RWPE2 (cell line): Measurements from ENCODE around the gene SMPD3.

Experiments
- ATAC-seq: fragments of 200-7000 bp; cut with Tn5 transposase; 3 replicates; pipeline ENCODE4 v1.9.1; 2021; ENCODE audit warnings: low read depth
- DNase-seq: peaks from one replicate; pipeline ENCODE4 v3.0.0-alpha.2; 2020; ENCODE audit warnings: low spot score
- H3K27ac ChIP-seq: fragments of 450-650 bp; 2 replicates; pipeline ENCODE4 v1.5.1; 2017; ENCODE audit warnings: mild to moderate bottlenecking; ENCODE audit not compliant: poor library complexity, severe bottlenecking
- H3K27me3 ChIP-seq: fragments of 250-450 bp; sonication (Bioruptor Pico); 2 replicates; pipeline ENCODE4 v1.5.1; 2021; ENCODE audit warnings: mild to moderate bottlenecking, moderate library complexity; ENCODE audit not compliant: insufficient read depth, poor library complexity, severe bottlenecking
- H3K36me3 ChIP-seq: fragments of 250-450 bp; sonication (Bioruptor Pico); 2 replicates; pipeline ENCODE4 v1.5.1; 2020; ENCODE audit warnings: low read depth, mild to moderate bottlenecking, moderate library complexity
- H3K4me1 ChIP-seq: fragments of 250-450 bp; sonication (Bioruptor Pico); 2 replicates; pipeline ENCODE4 v1.5.1; 2021; ENCODE audit warnings: mild to moderate bottlenecking, moderate library complexity; ENCODE audit not compliant: insufficient read depth, poor library complexity, severe bottlenecking
- H3K4me3 ChIP-seq: fragments of 250-450 bp; sonication (Bioruptor Pico); 2 replicates; pipeline ENCODE4 v1.5.1; 2021; ENCODE audit warnings: mild to moderate bottlenecking, moderate library complexity; ENCODE audit not compliant: severe bottlenecking
- H3K9me3 ChIP-seq: fragments of 250-450 bp; sonication (Bioruptor Pico); 2 replicates; pipeline ENCODE4 v1.5.1; 2021; ENCODE audit warnings: mild to moderate bottlenecking, moderate library complexity; ENCODE audit not compliant: severe bottlenecking
- TF ChIP-seq, protein P1 (sequence below): fragments of 450-650 bp; IDR thresholded peaks from one replicate; pipeline ENCODE4 v1.5.1; 2017; ENCODE audit warnings: mild to moderate bottlenecking, moderate library complexity; ENCODE audit not compliant: poor library complexity, severe bottlenecking

The SMPD3 gene

DNA sequence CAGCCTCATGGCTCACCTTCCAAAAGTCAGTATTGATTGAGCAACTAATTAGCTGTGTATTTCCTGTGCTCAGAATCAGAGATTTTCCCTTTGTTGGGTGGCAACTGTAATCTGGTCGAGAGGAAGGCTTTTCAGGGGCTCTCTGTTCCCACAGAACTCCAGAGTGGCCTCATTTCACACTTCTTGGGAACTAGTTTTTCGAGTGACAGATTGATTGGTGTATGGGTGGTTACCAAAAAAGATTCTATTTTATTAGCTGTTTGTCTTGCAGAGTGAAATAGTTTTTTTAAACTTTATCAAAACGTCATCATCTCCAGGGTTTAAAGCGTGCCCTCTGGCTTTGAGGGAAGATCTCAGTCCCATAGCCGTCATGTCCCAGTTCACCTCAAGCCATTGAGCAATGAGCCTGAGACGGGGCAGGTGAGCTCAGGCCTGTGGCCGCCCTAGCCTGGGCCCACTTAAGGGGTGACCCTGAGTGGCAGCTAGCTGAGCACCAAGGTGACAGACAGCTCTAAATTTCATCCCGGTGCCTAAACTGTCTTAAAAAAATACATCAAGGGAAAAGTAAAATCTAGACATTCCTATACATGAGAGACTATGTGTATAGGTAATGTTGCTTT is 53.0 kb downstream of the SMPD3 start:
- H3K27ac ChIP-seq = no peak overlapping the region
- H3K9me3 ChIP-seq = no peaks in the 10 kb centered on the region
- H3K36me3 ChIP-seq = no peaks in the 10 kb centered on the region
- H3K4me3 ChIP-seq = no peak overlapping the region
- ATAC-seq = no peak
- TF ChIP-seq, protein P1, sequence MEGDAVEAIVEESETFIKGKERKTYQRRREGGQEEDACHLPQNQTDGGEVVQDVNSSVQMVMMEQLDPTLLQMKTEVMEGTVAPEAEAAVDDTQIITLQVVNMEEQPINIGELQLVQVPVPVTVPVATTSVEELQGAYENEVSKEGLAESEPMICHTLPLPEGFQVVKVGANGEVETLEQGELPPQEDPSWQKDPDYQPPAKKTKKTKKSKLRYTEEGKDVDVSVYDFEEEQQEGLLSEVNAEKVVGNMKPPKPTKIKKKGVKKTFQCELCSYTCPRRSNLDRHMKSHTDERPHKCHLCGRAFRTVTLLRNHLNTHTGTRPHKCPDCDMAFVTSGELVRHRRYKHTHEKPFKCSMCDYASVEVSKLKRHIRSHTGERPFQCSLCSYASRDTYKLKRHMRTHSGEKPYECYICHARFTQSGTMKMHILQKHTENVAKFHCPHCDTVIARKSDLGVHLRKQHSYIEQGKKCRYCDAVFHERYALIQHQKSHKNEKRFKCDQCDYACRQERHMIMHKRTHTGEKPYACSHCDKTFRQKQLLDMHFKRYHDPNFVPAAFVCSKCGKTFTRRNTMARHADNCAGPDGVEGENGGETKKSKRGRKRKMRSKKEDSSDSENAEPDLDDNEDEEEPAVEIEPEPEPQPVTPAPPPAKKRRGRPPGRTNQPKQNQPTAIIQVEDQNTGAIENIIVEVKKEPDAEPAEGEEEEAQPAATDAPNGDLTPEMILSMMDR = no peak
- H3K27me3 ChIP-seq = no peaks in the 10 kb centered on the region
- H3K4me1 ChIP-seq = no peaks in the 10 kb centered on the region
- no peak for DNase-seq

GRCh38 chr16:68393333-68393732 is 55.0 kb downstream of the SMPD3 start:
- no peak for ATAC-seq
- TF ChIP-seq, protein P1 = no peak
- H3K4me1 ChIP-seq = no peaks in the 10 kb centered on the region
- H3K9me3 ChIP-seq = no peaks in the 10 kb centered on the region
- DNase-seq = no peak
- no peak overlapping the region for H3K27ac ChIP-seq
- no peaks in the 10 kb centered on the region for H3K36me3 ChIP-seq
- no peaks in the 10 kb centered on the region for H3K27me3 ChIP-seq
- H3K4me3 ChIP-seq = no peak overlapping the region

DNA sequence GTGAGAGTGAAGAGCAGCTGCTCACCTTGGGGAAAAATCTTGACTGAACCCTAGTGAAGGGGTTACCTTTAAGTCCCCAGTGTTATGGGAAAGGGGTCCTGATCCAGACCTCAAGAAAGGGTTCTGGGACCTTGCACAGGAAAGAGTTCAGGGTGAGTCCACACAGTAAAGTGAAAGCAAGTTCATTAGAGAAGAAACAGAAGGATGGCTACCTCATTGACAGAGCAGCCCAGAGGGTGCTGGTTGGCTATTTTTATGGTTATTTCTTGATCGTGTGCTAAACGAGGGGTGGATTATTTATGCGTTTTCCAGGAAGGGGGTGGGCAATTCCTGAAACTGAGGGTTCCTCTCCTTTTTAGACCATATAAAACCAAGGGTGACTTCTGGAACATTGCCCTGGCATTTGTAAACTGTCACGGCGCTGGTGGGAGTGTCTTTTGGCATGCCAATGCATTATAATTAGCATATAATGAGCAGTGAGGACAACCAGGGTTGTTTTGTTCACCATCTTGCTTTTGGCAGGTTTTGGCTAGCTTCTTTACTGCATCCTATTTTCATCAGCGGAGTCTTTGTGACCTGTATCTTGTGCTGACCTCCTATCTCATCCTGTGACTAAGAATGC is 58.4 kb downstream of the SMPD3 start:
- no peaks in the 10 kb centered on the region for H3K36me3 ChIP-seq
- H3K27me3 ChIP-seq = no peaks in the 10 kb centered on the region
- H3K4me3 ChIP-seq = no peak overlapping the region
- TF ChIP-seq, protein P1 = no peak
- ATAC-seq (no peak), DNase-seq (no peak)
- no peak overlapping the region for H3K27ac ChIP-seq
- H3K9me3 ChIP-seq = no peaks in the 10 kb centered on the region
- H3K4me1 ChIP-seq = no peaks in the 10 kb centered on the region

GRCh38 chr16:68389006-68389405 is 59.3 kb downstream of the SMPD3 start:
- H3K36me3 ChIP-seq = no peaks in the 10 kb centered on the region
- H3K27ac ChIP-seq = no peak overlapping the region
- H3K27me3 ChIP-seq = no peaks in the 10 kb centered on the region
- no peaks in the 10 kb centered on the region for H3K9me3 ChIP-seq
- DNase-seq = no peak
- no peak overlapping the region for H3K4me3 ChIP-seq
- TF ChIP-seq, protein P1 = no peak
- no peaks in the 10 kb centered on the region for H3K4me1 ChIP-seq
- ATAC-seq = no peak

- ATAC-seq (no peak), DNase-seq (no peak)
- Histone ChIP-seq H3K4me1 (no peaks in the 10 kb centered on the region), H3K9me3 (no peaks in the 10 kb centered on the region), H3K36me3 (no peaks in the 10 kb centered on the region), H3K27ac (no peak overlapping the region), H3K27me3 (no peaks in the 10 kb centered on the region), H3K4me3 (no peak overlapping the region)
- TF ChIP-seq, protein P1 = no peak
Measured at GRCh38 chr16:68388124-68388523, 60.2 kb downstream of the SMPD3 start.
